ENCODE data around the gene DDX31.

DDX31 gene

DNA sequence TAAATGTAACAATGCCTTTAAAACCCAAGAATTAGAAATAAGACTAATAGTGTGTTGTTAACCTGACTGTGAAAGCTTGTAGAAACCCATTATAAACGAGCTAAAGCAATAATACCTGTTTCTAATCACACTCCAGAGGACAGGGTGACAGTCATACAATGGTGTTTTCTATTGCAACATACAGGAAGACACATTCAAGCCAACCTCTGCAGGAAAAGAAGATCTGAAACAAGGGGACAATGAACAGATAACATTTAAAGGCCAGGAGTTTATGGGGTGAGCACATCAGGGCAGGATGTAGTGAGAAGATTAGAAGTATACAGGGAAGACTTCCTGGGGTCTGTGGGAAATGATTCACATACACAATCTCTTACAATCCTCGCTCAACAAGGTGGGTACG is 73.6 kb downstream of the DDX31 start:
- no peak for DNase-seq (ENCODE audit: low read depth in 2 of 2)

GRCh38 chr9:132595319-132595718 is 74.5 kb downstream of the DDX31 start:
- no peak for DNase-seq (ENCODE audit: low read depth in 2 of 2)

- DNase-seq (ENCODE audit: low read depth in 2 of 2): no peak
These were observed 75.4 kb downstream of the DDX31 start for GRCh38 chr9:132594412-132594811.

- no peak for DNase-seq (ENCODE audit: low read depth in 2 of 2)
These were observed 77.3 kb downstream of the DDX31 start for GRCh38 chr9:132592451-132592850.

- no peak for DNase-seq (ENCODE audit: low read depth in 2 of 2)
These were observed 78.0 kb downstream of the DDX31 start for GRCh38 chr9:132591751-132592314.

- no peak for DNase-seq (ENCODE audit: low read depth in 2 of 2)
These were observed 78.5 kb downstream of the DDX31 start for GRCh38 chr9:132591244-132591643.

GRCh38 chr9:132590318-132591182 is 79.2 kb downstream of the DDX31 start:
- no peak for DNase-seq (ENCODE audit: low read depth in 2 of 2)

- no peak for DNase-seq (ENCODE audit: low read depth in 2 of 2)
These were observed 79.8 kb downstream of the DDX31 start for GRCh38 chr9:132590037-132590317.

- DNase-seq (ENCODE audit: low read depth in 2 of 2): no peak
These were observed 80.4 kb downstream of the DDX31 start for GRCh38 chr9:132589148-132590036.

GRCh38 chr9:132588501-132589147 is 81.2 kb downstream of the DDX31 start:
- no peak for DNase-seq (ENCODE audit: low read depth in 2 of 2)

DNA sequence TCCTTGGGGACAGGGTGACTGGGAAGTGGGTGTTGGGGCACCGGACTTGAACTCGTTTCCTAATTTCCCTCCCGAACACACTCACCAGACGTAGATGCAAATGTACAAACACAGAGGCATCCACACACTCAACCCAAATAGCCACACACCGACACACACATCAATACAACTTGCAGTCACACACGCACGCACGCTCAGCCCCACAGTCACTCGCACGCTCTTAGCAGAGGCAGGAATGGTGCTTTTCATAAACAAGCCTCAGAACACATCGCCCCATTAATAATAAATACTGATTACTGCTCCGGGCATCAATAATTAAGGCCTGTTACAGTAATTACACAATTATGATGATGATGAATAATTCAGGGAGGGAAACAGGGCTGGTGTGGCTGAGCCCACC is 81.7 kb downstream of the DDX31 start:
- DNase-seq (ENCODE audit: low read depth in 2 of 2): no peak

- DNase-seq (ENCODE audit: low read depth in 2 of 2): no peak
These were observed 82.2 kb downstream of the DDX31 start for GRCh38 chr9:132587592-132587955.

- no peak for DNase-seq (ENCODE audit: low read depth in 2 of 2)
These were observed 82.8 kb downstream of the DDX31 start for GRCh38 chr9:132586830-132587591.

- no peak for DNase-seq (ENCODE audit: low read depth in 2 of 2)
These were observed 83.6 kb downstream of the DDX31 start for GRCh38 chr9:132585954-132586829.

DNA sequence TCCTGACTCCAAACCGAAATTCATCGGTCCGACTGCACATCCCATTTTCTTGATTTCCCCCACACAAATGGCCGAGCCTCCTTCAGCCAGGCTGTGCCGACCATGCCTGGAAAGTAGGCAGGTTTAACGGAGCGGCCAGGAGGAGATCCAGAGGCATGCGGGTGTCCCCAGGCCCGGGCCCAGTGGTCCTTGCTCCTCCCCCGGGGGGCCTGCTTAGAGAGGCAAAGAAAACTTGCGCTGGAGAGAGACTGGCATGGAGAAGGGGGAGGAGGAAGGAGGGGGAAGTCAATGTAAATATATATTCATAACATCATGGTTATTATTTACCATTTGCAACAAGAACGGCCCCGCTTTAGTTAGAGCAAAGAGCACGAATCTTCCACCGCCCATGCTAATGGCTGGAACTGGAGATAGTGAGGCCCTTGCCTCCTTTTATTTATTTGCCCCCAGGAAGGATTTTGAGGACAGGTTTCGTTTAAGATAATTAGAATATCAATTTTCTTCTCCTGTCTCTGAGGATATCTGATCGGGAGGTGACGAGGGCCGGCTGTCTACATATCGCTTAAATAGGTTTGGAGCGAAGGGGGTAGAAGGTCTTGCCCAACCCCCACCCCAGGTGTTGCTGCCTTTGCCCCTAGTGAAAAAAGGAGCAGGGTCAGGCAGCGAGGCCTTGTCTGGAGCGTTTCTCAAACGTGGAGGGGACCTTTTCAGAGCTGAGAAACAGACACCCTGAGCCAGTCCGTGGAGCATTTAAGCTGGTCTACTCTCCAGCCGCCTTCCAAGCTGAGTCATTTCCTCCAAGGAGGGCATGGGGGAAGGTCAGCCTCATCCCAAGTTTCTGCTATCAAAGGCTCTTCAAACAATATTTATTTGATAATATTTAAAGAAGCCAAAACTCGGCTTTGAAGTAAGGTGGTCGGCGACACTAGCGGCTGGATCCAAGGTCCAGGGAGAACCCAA is 84.9 kb downstream of the DDX31 start:
- no peak for DNase-seq (ENCODE audit: low read depth in 2 of 2)

DNA sequence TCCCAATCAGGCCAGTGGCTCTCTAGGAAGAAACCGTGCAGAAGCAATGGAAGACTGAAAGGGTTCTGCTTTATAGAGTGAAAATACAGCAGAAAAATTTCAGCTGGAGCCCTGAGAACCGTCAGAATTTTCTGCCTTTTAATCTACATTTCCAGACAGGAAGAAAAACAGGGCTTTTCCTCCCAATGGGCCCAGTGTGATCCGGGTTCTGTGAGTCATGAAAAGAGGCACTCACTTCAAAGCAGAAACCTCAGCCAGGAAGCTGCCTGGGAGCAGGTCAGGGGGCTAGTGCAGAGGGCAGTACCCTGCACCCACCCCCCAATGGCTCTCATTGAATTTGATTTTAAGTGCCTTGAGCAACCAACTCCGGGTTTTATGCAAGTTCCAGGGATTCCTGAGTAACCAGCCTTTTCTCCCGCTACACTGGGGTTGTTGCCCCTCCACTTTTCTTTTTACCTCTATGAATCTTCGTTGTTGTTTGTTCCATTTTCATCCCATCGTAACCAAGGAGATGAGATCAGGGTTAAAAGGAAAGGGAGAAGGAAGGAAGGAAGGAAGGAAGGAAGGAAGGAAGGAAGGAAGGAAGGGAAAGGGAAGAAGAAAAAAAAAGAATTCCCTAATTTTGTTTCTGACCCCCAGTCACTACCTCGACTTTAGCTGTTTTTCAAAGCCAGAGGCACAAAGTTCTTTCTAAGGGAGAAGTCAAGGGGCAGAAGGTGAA is 86.0 kb downstream of the DDX31 start:
- DNase-seq (ENCODE audit: low read depth in 2 of 2): no peak

- no peak for DNase-seq (ENCODE audit: low read depth in 2 of 2)
These were observed 86.8 kb downstream of the DDX31 start for GRCh38 chr9:132582786-132583583.

DNA sequence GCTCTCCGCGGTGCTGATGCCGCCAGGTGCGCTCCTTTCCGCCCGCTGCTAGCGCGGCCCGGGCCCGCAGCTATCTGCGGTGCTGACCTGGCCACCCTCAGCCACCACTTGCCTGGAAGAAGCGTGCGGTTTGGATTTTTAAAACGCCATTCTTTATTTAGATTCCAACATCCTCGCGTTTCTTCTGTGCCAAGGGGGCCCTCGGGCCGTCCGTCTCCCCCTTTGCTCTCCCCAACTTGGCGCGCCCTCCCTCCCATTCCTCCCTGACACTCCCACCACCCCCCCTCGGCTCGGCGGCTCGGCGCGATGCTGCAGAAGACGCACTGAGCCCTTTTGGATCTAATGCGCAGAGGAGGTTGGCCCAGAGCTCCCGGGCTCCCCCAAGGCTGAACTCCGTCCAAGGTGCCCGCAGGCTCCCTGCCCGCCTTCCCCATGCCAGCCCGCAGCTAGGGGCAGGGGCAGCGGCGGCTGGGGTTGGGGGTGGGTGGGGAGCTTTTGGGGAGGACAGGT is 87.5 kb downstream of the DDX31 start, which contains the start of gene BARHL1:
BARHL1 (plus strand) TSS at position 331 of the 510 bp plus-strand sequence. CDS start 192 bp downstream, outside the sequence.
- DNase-seq (ENCODE audit: low read depth in 2 of 2): no peak

Measured in stimulated activated CD8-positive, alpha-beta memory T cell treated with anti-CD3 and anti-CD28 coated beads, Interleukin-15, amount 100 ng/mL, for 48 hours (primary cell).